ENCODE measurements around the gene ZNF19. TPM values are rescaled to one million over a fixed set of nuclear protein-coding genes. Genes with fewer than 3 reads are reported as not detected.

ZNF19 gene
- polyA plus RNA-seq (2013), result 1.3 and 1.5 TPM in 2 replicates

GRCh38 chr16:71489122-71489521 is at the start of gene ZNF19:
Gene ZNF19 (minus strand): TSS chr16:71489324. CDS start chr16:71482114, 7,210 bp downstream.
- Histone ChIP-seq H3K14ac (ENCODE audit: low read length) (no peak within 1 kb of the TSS), H3K9ac (ENCODE audit: low read length) (no peak within 1 kb of the TSS)

GRCh38 chr16:71537643-71538042 is 48.5 kb upstream of the ZNF19 start:
- Histone ChIP-seq H3K79me1 (ENCODE audit: low read length) (no peaks in the 10 kb centered on the region), H3K36me3 (ENCODE audit: control insufficient read depth in 1 of 2, insufficient read depth in 2 of 2, low read length in 2 of 2) (no peaks in the 10 kb centered on the region), H3K14ac (ENCODE audit: low read length) (no peak overlapping the region), H3K18ac (ENCODE audit: low read length) (no peak overlapping the region), H3K23ac (ENCODE audit: low read length) (no peak overlapping the region), H3K9ac (ENCODE audit: low read length) (no peak overlapping the region), H2AK5ac (ENCODE audit: low read length) (no peak overlapping the region), H2AFZ (ENCODE audit: insufficient read depth, low read length, poor library complexity) (no peak overlapping the region), H3K4me2 (ENCODE audit: low read length) (no peak overlapping the region), H2BK12ac (ENCODE audit: low read length) (no peak overlapping the region), H4K8ac (ENCODE audit: low read depth, low read length) (no peak overlapping the region), H3K4me3 (ENCODE audit: low read depth, low read length) (no peak overlapping the region), H2BK5ac (ENCODE audit: low read depth, low read length, poor library complexity) (no peak overlapping the region), H3K9me3 (ENCODE audit: insufficient read depth, low read depth, low read length) (no peaks in the 10 kb centered on the region), H3K27me3 (ENCODE audit: insufficient read depth, low read length) (no peaks in the 10 kb centered on the region), H4K91ac (ENCODE audit: low read depth, low read length) (no peak overlapping the region), H3K27ac (ENCODE audit: low read depth, low read length) (no peak overlapping the region), H2BK120ac (ENCODE audit: insufficient read depth, low read length, poor library complexity) (no peak overlapping the region), H3K79me2 (ENCODE audit: control insufficient read depth, insufficient read depth, low read length, poor library complexity) (no peaks in the 10 kb centered on the region), H4K12ac (ENCODE audit: low read depth, low read length) (no peak overlapping the region), H3K4me1 (ENCODE audit: control insufficient read depth in 1 of 2, insufficient read depth in 2 of 2, low read length in 2 of 2) (no peaks in the 10 kb centered on the region), H3K4ac (ENCODE audit: low read depth, low read length) (no peak overlapping the region)
- no CpG with 5 or more reads among the region's 6 CpGs for WGBS (ENCODE audit: extremely low coverage, insufficient coverage, insufficient read length)
- DNase-seq, result peak; percentile 71 to 87

More at GRCh38 chr16:71489122-71489521, at the start of gene ZNF19:
- Histone ChIP-seq H3K36me3 (ENCODE audit: control insufficient read depth in 1 of 2, insufficient read depth in 2 of 2, low read length in 2 of 2) (no peaks in the 10 kb centered on the region), H4K91ac (ENCODE audit: low read depth, low read length) (no peak within 1 kb of the TSS), H3K9me3 (ENCODE audit: insufficient read depth, low read depth, low read length) (no peaks in the 10 kb centered on the region), H4K12ac (ENCODE audit: low read depth, low read length) (no peak within 1 kb of the TSS), H2BK5ac (ENCODE audit: low read depth, low read length, poor library complexity) (no peak within 1 kb of the TSS), H3K79me2 (ENCODE audit: control insufficient read depth, insufficient read depth, low read length, poor library complexity) (peaks cover 2% of the 10 kb centered on the region), H3K27ac (ENCODE audit: low read depth, low read length) (no peak within 1 kb of the TSS), H3K4me3 (ENCODE audit: low read depth, low read length) (no peak within 1 kb of the TSS), H2BK12ac (ENCODE audit: low read length) (no peak within 1 kb of the TSS), H2BK120ac (ENCODE audit: insufficient read depth, low read length, poor library complexity) (no peak within 1 kb of the TSS), H3K4ac (ENCODE audit: low read depth, low read length) (no peak within 1 kb of the TSS), H4K8ac (ENCODE audit: low read depth, low read length) (no peak within 1 kb of the TSS), H3K79me1 (ENCODE audit: low read length) (peaks cover 3% of the 10 kb centered on the region), H2AK5ac (ENCODE audit: low read length) (no peak within 1 kb of the TSS), H3K4me1 (ENCODE audit: control insufficient read depth in 1 of 2, insufficient read depth in 2 of 2, low read length in 2 of 2) (no peaks in the 10 kb centered on the region), H3K23ac (ENCODE audit: low read length) (no peak within 1 kb of the TSS), H3K18ac (ENCODE audit: low read length) (no peak within 1 kb of the TSS), H3K4me2 (ENCODE audit: low read length) (no peak within 1 kb of the TSS), H2AFZ (ENCODE audit: insufficient read depth, low read length, poor library complexity) (no peak within 1 kb of the TSS), H3K27me3 (ENCODE audit: insufficient read depth, low read length) (no peaks in the 10 kb centered on the region)
- no CpG with 5 or more reads among the region's 22 CpGs for WGBS (ENCODE audit: extremely low coverage, insufficient coverage, insufficient read length)
- no peak for DNase-seq

GRCh38 chr16:71536752-71537499 is 47.8 kb upstream of the ZNF19 start:
- no peak overlapping the region for H3K18ac ChIP-seq (ENCODE audit: low read length)
- no peak overlapping the region for H3K27ac ChIP-seq (ENCODE audit: low read depth, low read length)
- no peak overlapping the region for H3K9ac ChIP-seq (ENCODE audit: low read length)
- no peak overlapping the region for H3K23ac ChIP-seq (ENCODE audit: low read length)
- no peak overlapping the region for H3K4me2 ChIP-seq (ENCODE audit: low read length)
- H3K4me3 ChIP-seq (ENCODE audit: low read depth, low read length), result no peak overlapping the region
- no peak overlapping the region for H4K91ac ChIP-seq (ENCODE audit: low read depth, low read length)
- H2BK120ac ChIP-seq (ENCODE audit: insufficient read depth, low read length, poor library complexity), result no peak overlapping the region
- DNase-seq, result peak in 1 of 2 donors; percentile 7
- H2AK5ac ChIP-seq (ENCODE audit: low read length), result no peak overlapping the region
- H3K4ac ChIP-seq (ENCODE audit: low read depth, low read length), result no peak overlapping the region
- H3K79me1 ChIP-seq (ENCODE audit: low read length), result no peaks in the 10 kb centered on the region
- no peak overlapping the region for H2BK12ac ChIP-seq (ENCODE audit: low read length)
- H3K27me3 ChIP-seq (ENCODE audit: insufficient read depth, low read length), result no peaks in the 10 kb centered on the region
- H3K79me2 ChIP-seq (ENCODE audit: control insufficient read depth, insufficient read depth, low read length, poor library complexity), result no peaks in the 10 kb centered on the region
- no peak overlapping the region for H4K12ac ChIP-seq (ENCODE audit: low read depth, low read length)
- H3K4me1 ChIP-seq (ENCODE audit: control insufficient read depth in 1 of 2, insufficient read depth in 2 of 2, low read length in 2 of 2), result no peaks in the 10 kb centered on the region
- WGBS (ENCODE audit: extremely low coverage, insufficient coverage, insufficient read length), result no CpG with 5 or more reads among the region's 28 CpGs
- H2BK5ac ChIP-seq (ENCODE audit: low read depth, low read length, poor library complexity), result no peak overlapping the region
- H3K9me3 ChIP-seq (ENCODE audit: insufficient read depth, low read depth, low read length), result no peaks in the 10 kb centered on the region
- no peak overlapping the region for H2AFZ ChIP-seq (ENCODE audit: insufficient read depth, low read length, poor library complexity)
- no peak overlapping the region for H4K8ac ChIP-seq (ENCODE audit: low read depth, low read length)
- no peaks in the 10 kb centered on the region for H3K36me3 ChIP-seq (ENCODE audit: control insufficient read depth in 1 of 2, insufficient read depth in 2 of 2, low read length in 2 of 2)
- H3K14ac ChIP-seq (ENCODE audit: low read length), result no peak overlapping the region

DNA sequence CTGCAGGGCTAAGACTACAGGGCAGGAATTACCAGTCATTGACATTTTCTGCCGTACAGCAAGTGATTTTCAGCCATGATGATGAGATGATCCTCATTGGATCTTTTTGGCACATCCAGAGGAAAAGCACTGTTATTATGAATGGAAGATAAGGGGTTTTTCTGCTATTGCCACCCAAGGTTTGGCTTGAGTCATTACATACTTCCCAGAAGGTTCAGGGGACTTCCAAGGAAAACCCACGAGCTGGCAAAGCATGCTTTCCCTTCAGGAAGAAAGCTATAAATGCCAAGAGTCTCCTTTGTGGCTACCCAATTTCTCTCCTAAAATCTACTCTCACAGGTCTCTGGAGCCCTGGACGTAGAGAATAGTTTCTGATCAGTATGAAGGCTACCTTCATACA is 43.2 kb upstream of the ZNF19 start:
- Histone ChIP-seq H4K91ac (ENCODE audit: low read depth, low read length) (no peak overlapping the region), H3K18ac (ENCODE audit: low read length) (no peak overlapping the region), H3K9ac (ENCODE audit: low read length) (no peak overlapping the region), H3K79me2 (ENCODE audit: control insufficient read depth, insufficient read depth, low read length, poor library complexity) (no peaks in the 10 kb centered on the region), H3K36me3 (ENCODE audit: control insufficient read depth in 1 of 2, insufficient read depth in 2 of 2, low read length in 2 of 2) (no peaks in the 10 kb centered on the region), H2AK5ac (ENCODE audit: low read length) (no peak overlapping the region), H2BK120ac (ENCODE audit: insufficient read depth, low read length, poor library complexity) (no peak overlapping the region), H2BK12ac (ENCODE audit: low read length) (no peak overlapping the region), H3K4me3 (ENCODE audit: low read depth, low read length) (no peak overlapping the region), H2AFZ (ENCODE audit: insufficient read depth, low read length, poor library complexity) (no peak overlapping the region), H3K9me3 (ENCODE audit: insufficient read depth, low read depth, low read length) (no peaks in the 10 kb centered on the region), H3K4me1 (ENCODE audit: control insufficient read depth in 1 of 2, insufficient read depth in 2 of 2, low read length in 2 of 2) (no peaks in the 10 kb centered on the region), H3K79me1 (ENCODE audit: low read length) (no peaks in the 10 kb centered on the region), H3K4ac (ENCODE audit: low read depth, low read length) (no peak overlapping the region), H3K27ac (ENCODE audit: low read depth, low read length) (no peak overlapping the region), H3K23ac (ENCODE audit: low read length) (no peak overlapping the region), H3K14ac (ENCODE audit: low read length) (no peak overlapping the region), H4K12ac (ENCODE audit: low read depth, low read length) (no peak overlapping the region), H3K27me3 (ENCODE audit: insufficient read depth, low read length) (no peaks in the 10 kb centered on the region), H4K8ac (ENCODE audit: low read depth, low read length) (no peak overlapping the region), H3K4me2 (ENCODE audit: low read length) (no peak overlapping the region), H2BK5ac (ENCODE audit: low read depth, low read length, poor library complexity) (no peak overlapping the region)
- no CpG with 5 or more reads among the region's 3 CpGs for WGBS (ENCODE audit: extremely low coverage, insufficient coverage, insufficient read length)
- no peak for DNase-seq

Measured in trophoblast cell (in vitro differentiated cells and primary cell).